ENCODE data around the gene CCBE1.
"Not testable (repeated sequence)": the region's sequence is repeated elsewhere in the genome, so short reads cannot be mapped to it uniquely, and the experiment has no call there.

Gene CCBE1

DNA sequence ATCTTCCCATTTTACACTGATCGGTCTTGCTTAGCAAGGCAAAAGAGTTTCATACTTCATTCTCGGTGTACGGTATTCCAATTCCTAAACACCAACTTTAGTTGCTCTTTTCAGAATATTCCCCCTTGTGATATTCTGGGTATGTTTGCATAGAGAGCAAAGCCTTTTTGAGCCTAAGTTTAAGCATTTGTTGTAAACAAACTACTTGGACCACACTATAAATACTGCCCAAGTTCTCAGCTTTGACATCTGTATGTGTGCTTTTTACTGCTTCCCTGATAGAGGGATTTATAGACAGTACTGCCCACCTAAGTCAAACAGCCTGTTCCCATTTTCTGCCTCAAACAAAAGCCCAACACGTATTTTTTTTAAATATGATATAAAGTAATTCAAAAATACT, 36.9 kb downstream of the CCBE1 start:
- FAIRE-seq (no peak), DNase-seq (ENCODE audit: extremely low spot score, insufficient read length, low read depth) (no peak)

DNA sequence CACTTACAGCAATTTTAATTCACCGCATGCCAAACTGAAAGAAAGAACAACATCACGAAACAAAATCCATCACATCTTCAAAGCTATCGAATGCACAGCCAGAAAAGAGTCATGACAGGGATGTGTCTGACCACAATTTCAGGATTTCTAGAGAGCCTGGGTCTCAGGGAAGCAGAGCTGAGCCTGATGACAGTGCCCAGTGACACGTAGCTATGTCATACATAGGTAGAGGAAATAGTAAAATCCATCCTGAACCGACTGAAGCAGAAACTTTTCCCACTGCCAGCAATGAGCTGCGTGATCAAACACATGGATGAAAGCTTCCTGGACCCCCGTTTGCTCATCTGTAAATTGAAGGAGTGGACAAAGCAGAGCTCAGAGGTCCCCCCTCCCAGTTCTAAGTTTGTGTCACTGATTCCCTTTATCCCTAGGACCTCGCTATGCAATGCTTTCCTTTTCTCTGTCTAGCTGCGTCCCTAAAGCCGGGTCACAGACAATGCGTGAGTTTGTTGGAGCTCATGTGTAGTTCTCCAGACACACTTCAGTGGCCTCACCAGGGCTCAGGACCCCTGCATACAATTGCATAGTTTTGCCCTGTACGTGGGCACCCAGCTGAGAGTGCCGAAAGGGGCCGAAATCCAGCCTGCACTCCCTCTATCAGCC, 37.6 kb downstream of the CCBE1 start:
- FAIRE-seq (no peak), DNase-seq (ENCODE audit: extremely low spot score, insufficient read length, low read depth) (no peak)

DNA sequence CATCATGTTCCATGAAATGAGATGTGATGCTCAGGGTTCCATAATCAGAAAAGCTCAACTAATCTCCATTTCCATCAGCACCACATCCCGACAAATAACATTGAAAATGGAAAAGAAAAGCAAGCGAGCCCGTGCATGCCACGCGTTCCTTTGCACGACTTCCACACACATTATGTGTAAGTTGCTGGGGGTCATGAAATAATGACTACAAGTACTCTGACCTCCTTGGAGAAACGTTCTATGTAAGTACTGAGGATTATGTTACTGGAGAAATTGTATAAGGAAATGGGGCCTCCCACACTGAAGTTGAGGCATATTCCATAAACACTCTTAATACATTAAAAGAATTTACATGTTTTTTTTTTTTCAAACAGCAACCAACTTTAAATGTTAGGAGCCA, 38.3 kb downstream of the CCBE1 start:
- DNase-seq (ENCODE audit: extremely low spot score, insufficient read length, low read depth): no peak

DNA sequence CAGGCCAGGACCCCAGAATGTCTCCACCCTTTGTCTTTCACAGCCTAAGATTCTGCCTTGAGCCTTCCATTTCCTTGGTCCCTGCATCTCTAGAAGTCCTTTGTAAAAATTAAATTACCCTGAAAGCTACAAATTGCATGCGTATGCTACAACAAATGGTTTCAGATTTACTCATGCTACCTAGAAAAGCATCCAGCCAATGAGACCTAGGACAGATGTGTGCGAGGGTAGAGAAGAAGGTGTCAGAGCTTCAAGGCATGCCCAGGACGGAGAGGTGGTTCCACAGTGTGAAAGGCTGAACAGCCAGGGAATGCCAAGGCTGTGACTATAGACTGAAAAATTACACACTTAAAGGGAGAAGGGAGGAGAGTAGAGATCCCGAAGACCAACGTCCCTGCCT, 40.2 kb downstream of the CCBE1 start:
- no peak for FAIRE-seq
- no peak for DNase-seq (ENCODE audit: extremely low spot score, insufficient read length, low read depth)

More for the DNA sequence above, 38.3 kb downstream of the CCBE1 start:
- FAIRE-seq: no peak

DNA sequence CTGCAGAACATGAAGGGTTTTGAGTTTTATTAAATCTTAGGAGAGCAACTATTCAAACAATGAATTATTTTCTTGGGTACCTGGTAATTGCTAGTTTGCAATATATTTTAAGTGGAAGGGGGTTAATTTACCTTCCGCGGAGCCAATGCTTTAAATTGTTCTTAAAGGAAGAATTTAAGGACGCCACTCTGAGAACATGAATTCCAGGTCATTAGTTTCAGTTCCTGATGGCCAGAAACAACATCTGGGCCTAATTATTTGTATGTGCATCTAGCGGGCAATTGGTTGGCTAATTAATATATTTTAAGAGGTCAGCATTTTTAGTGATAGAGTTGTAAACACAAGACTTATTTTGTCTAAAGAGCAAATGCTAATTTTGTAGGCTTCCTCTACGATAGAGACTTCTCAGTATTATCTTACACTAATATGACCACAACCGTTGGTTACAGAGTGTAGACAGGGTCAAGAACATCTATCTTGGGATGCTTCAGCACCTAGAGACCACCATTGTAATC, 40.8 kb downstream of the CCBE1 start:
- FAIRE-seq: no peak
- DNase-seq (ENCODE audit: extremely low spot score, insufficient read length, low read depth): no peak

DNA sequence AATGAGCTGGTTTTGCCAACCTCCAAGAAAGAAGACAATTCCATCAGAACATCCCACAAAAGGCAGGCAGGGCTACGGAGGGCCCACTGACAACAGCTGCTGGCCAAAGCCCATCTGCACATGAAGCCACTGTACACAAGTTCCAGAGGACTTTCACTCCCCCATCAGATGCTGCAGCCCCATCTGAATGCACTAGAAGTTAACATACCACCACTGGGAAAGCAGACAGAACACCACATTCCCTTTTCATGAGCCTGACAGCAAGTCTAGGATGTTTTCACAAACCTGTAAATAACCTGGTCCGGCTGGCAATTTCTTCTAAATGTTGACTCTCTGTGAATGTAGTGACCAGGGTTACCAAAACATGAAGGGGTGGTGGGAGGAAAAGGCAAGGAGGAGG, 41.5 kb downstream of the CCBE1 start:
- FAIRE-seq: no peak
- DNase-seq (ENCODE audit: extremely low spot score, insufficient read length, low read depth): no peak

DNA sequence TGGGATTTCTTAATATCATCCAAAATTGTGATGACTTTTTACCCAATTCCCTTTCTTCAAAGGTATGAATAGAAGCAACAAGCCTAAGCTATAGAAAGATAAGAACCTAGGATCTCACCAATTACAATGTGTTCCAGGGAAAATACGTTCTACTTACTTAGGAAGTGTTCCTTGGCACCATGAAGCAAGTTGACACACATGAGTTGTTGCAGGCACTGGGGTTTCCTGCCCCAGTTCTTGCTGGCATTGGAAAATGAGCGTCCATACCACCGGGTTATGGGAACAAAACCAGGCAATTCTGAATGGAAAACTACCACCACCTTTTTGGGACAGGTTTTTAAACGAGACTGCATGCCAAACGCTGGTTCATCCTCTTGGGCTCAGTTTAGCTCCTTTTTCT, 46.2 kb downstream of the CCBE1 start:
- FAIRE-seq (no peak), DNase-seq (ENCODE audit: extremely low spot score, insufficient read length, low read depth) (no peak)

DNA sequence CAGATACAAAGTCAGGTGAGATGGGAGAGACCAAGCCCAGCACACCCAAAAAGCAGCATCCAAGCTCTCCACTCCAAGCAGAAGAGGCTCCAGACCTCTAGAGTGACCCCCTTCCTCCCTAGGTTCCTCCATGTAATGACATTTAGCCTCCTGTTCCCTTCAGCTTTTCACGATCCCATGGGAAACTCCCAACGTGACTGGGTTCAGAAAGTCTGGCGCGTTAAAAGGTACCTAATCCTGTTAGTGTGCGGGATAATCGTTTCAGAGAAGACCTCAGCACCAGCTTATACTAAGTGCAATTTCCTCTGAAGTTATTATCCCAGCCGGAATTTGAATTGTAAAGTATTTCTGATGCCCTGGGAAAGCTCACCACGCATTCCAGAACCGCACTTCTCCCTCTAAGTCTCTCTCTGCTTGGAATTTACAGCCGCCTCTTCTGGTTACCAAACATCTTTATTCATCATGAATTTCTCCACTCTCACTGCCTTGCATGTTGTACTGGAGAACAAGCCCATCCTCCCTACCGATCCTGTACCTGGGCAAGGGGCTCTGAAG, 46.9 kb downstream of the CCBE1 start:
- DNase-seq (ENCODE audit: extremely low spot score, insufficient read length, low read depth) (no peak), FAIRE-seq (no peak)

DNA sequence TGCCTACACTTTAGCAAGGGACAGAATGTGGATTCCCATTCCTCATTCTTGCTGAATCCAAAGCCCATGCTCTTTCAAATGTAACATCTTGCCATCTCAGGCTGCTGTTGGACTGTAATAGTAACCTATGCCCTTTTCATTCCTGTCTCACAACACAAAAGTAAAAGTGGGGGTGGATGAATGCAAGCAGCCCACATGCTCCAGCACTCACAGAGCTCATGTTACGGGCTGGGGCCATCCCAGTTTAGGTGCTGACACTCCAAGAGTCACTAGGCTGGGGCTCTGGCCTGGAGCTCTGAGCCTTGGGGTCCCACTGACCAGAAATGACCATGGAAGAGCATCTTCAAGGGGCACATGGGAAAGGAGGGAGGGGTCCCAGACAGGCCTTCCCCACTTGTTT, 47.6 kb downstream of the CCBE1 start:
- DNase-seq (ENCODE audit: extremely low spot score, insufficient read length, low read depth) (no peak), FAIRE-seq (no peak)

DNA sequence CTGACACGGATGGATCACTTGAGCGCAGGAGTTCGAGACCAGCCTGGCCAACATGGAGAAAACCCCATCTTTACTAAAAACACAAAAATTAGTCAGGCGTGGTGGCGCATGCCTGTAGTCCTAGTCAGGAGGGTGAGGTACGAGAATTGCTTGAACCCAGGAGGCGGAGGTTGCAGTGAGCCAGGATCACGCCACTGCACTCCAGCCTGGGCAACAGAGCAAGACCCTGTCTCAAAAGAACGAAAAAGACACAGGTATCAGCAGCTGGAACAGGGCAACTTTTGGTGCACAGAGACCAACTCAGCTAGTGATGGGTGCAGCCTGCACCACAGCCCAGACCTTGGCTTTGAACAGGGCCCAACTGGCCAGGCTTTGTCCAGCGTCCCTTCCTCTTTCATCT, 48.8 kb downstream of the CCBE1 start:
- FAIRE-seq; DNase-seq (ENCODE audit: extremely low spot score, insufficient read length, low read depth): not testable (repeated sequence)

DNA sequence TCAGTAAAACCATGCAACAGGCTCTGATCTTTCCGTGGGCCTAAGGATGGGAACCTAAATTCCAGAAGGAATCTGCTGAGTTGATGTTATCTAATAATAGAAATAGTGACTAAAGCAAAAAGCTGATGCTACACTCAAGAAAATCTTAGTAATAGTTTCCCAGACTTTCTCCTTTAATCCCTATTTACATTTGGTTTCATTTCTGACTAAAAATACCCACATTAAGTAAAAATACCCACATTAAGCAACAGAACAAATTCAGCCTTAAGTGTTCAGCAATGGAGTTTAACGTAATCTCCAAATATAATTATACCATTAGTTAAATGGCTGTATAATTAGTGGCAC, 50.3 kb downstream of the CCBE1 start:
- no peak for DNase-seq (ENCODE audit: extremely low spot score, insufficient read length, low read depth)
- FAIRE-seq: no peak

DNA sequence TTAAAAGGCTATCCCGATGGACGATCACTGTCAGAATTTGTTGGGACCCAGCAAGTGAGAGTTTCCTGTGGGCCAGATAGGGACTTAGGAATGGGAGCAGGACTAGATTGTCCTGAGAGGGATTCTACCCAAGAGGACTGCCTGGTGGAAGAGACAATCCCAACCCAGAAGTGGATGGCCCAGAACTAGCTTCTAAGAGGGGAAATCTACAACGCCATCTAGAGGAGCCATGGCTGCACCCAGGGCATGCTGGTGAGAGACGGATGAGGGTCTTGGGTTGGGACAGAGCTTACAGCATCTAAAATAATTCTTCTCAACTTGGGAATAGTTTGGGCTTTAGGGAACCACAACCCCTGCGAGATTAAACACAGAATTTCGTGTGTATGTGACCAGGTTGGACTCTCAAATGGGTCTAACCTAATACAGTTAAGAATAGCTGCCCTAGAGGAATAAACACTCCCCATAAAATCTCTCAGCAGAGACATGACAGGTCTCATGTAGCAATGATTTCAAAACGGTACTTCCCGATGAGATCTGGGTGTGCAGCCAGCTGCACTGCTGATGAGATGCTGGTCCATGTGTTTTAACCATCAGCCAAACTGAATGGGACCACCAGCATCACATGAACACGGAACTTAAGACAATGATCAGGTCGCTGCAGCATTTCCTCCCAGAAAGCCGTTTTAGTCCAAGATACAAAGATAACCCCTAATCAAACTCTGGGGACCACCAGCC, 50.8 kb downstream of the CCBE1 start:
- FAIRE-seq: no peak

DNA sequence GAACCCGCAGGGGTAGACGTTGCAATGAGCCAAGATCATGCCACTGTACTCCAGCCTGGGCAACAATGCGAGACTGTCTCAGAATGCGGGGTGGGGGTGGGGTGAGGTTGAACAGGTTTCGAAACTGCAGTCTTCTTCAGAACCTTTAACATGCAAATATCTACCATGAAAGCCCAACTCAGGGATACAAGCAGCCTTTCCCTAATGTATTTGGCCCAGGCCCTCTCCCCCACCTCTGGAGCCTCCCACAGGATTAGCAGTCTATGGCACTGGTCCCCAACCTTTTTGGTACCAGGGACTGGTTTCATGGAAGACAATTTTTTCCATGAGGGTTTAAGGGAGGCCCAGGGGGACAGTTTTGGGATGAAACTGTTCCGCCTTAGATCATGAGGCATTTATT, 53.5 kb downstream of the CCBE1 start:
- FAIRE-seq (no peak), DNase-seq (ENCODE audit: extremely low spot score, insufficient read length, low read depth) (no peak)

More for the DNA sequence above, 50.8 kb downstream of the CCBE1 start:
- DNase-seq (ENCODE audit: extremely low spot score, insufficient read length, low read depth): no peak

DNA sequence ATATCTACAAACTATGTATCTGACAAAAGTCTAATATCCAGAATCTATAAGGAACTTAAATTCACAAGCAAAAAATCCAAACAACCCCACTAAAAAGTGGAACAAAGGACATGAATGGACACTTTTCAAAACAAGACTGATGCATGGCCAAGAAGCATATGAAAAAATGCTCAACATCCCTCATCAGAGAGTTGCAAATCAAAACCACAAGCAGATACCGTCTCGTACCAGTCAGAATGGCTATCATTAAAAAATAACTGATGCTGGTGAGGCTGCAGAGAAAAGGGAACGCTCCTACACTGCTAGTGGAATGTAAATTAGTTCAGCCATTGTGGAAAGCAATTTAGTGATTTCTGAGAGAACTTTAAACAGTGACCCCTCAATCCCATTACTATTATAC, 56.5 kb downstream of the CCBE1 start:
- DNase-seq (ENCODE audit: extremely low spot score, insufficient read length, low read depth) (no peak), FAIRE-seq (no peak)

DNA sequence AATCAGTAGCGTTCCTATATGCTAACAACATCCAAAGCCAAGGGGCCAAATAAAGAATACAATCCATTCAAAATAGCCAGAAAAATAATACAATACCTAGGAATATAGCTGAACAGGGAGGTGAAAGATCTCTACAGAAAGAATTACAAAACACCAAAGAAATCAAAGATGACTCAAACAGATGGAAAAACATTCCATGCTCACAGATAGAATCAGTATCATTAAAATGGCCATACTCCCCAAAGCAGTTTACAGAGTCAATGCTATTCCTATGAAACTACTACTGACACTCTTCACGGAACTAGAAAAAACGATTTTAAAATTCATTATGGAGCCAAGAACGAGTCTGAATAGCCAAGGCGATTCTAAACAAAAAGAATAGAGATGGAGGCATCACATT, 57.4 kb downstream of the CCBE1 start:
- DNase-seq (ENCODE audit: extremely low spot score, insufficient read length, low read depth) (no peak), FAIRE-seq (no peak)

DNA sequence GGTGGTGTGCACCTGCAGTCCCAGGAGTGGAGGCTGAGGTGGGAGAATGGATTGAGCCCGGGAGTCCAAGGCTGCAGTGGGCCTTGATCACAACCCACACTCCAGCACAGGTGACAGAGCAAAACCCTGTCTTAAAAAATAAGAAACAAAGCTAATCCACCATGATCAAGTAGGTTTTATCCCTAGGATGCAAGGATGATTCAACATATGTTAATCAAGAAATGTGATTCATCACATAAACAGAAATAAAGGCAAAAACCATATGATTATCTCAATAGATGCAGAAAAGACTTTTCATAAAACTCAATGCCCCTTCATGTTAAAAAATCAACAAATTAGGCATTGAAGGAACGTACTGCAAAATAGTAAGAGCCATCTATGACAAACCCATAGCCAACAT, 58.1 kb downstream of the CCBE1 start:
- FAIRE-seq (no peak), DNase-seq (ENCODE audit: extremely low spot score, insufficient read length, low read depth) (no peak)

DNA sequence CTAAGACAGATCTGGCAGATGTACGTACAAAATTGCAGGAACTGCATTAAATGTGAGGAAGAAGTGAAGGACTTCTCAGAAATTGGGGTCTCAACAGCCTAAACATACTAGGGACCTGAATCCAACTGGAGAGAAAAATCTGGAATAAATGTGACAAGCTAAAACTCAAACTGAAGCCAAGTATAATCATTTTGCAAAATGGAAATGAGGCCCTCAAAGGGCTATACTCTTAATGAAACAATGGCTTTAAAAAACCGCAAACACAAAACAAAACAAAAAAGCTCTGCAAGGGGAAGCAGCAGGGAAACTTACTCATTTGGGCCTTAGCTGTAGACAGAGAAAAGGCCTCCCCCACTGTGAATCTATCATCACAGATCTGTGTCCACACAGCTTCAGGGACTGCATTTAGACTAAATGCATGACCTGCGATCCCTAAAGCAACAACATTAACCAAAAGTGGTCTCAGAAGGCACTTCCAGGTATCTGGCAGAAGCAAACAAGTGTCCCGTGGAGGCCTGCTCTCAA, 63.2 kb downstream of the CCBE1 start:
- DNase-seq (ENCODE audit: extremely low spot score, insufficient read length, low read depth): no peak
- no peak for FAIRE-seq

DNA sequence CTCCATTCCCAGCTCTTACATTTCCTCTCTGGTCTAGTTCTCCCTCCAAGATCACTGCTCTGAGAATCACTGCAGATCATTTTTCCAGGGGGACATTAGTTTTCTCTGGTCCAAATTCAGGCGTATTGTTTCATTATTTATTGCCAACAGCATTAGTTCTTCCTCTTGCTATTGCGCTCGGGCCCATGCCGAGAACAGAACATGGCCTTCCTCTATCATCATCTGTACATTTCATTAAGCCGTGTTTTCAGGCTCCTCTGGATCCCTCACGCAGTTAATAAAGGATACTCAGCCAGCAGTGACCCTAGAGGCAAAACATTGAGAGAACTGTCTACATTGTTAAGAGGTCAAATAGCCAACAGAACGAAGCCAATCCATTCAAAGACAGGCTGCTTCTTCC, 63.9 kb downstream of the CCBE1 start:
- DNase-seq (ENCODE audit: extremely low spot score, insufficient read length, low read depth): no peak
- no peak for FAIRE-seq

DNA sequence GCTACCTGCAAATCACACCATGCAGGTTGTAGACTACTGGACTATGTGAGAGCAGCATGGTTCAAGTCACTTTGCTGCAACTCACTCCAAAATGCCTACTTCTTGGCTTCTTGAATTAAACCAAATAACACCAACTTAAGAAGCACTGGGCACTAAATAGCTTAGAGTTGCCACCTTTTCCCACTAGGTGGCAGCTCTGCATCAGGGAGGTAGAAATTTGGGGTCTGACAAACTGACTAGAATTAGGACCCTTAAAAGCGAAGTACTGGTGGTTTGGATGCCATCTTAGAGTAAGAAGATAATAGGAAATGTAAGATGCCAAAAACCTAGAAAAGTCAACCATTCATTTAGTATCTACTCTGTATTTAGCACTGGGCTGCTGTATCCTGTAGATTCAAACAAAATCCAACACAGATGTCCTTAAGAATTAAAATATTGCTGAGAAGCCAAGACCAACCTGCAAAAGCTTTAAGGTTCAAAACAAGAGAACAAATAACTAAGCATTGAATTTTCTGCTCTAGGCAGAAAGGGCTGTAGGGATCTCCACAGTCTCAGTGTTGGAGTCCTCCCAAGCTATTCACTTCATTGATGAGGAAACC, 65.5 kb downstream of the CCBE1 start:
- DNase-seq (ENCODE audit: extremely low spot score, insufficient read length, low read depth) (no peak), FAIRE-seq (no peak)

DNA sequence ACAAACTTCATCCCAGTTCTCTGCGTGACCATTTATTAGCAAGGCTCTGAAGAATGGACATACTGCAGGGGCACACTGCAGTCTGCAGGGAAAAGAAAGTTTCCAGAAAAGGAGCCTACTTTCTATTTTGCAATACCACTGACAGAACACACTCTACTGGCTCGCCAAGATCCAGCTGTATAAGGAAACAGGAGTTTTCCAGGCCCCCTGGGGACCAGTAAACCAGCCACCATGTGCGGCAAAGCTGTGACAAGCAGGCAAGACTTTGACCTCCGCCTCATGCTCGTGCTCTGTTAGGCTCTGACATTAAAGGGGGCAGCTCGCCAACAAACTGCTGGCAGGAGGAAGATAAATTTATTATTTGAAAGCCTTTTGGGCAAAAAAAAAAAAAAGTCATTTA, 67.3 kb downstream of the CCBE1 start:
- DNase-seq (ENCODE audit: extremely low spot score, insufficient read length, low read depth) (no peak), FAIRE-seq (no peak)

DNA sequence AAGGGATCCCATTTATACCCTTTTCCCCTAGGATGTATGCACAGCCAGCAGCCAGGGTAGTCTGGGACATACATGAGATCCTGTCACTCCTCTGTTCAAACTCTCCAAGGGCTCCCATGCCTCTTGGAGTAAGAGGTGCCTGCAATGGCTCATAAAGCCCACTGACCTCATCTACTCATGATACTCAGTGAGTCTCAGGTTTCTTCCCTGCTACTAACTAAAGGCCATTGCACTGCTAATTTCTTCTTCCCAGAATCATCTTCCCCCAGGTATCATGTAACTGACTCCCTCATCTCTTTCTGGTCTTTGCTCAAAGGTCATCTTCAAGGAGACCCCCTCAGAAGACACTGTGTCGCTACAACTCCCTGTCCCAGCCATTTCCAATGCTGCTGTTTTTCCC, 68.2 kb downstream of the CCBE1 start:
- DNase-seq (ENCODE audit: extremely low spot score, insufficient read length, low read depth) (no peak), FAIRE-seq (no peak)

Data from GM18507 (cell line).